ENCODE results near the gene BCL6B. TPM values are rescaled to one million over a fixed set of nuclear protein-coding genes. Genes with fewer than 3 reads are reported as not detected.

Gene BCL6B
- total and polyA plus RNA-seq, 2 of the 4 experiments (the other 2 are of a cell fraction) = not detected

DNA sequence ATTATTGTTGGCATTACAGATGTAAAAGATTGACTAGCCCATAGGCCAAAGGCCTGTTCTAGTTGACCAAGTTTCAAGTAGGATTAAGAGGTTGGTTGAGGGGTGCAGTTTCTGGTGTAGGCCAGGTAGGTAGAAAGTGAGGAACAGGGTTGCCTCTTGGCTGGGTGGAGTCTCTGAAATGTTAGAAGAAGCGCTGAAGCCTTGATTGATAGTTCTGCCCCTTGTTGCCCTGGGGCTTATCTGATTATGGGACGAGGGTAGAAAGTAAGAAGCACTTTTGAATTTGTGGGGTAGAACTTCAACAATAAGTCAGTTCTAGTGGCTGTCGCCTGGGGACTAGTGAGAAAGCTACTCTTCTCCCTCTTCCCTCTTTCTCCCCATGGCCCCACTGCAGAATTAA is 6.2 kb downstream of the BCL6B start:
- Histone ChIP-seq H4K8ac (ENCODE audit: low read depth in 2 of 2, low read length in 2 of 2) (no peak overlapping the region), H3K23ac (ENCODE audit: low read depth, low read length) (no peak overlapping the region), H2AK5ac (ENCODE audit: low read depth, low read length) (no peak overlapping the region), H3K4me1 (ENCODE audit: control insufficient read depth, insufficient read depth, low read length) (no peaks in the 10 kb centered on the region), H3K27ac (ENCODE audit: insufficient read depth, low read length) (no peak overlapping the region), H3K27me3 (ENCODE audit: control insufficient read depth, insufficient read depth, low read length) (peaks cover 7% of the 10 kb centered on the region; the same call in 1 of the 2 replicates), H3K9ac (ENCODE audit: low read depth, low read length) (no peak overlapping the region), H3K9me3 (ENCODE audit: control insufficient read depth, insufficient read depth, low read length) (no peaks in the 10 kb centered on the region), H3K4me3 (ENCODE audit: insufficient read depth, low read depth, low read length) (no peak overlapping the region), H3K36me3 (ENCODE audit: control insufficient read depth, insufficient read depth, low read length) (no peaks in the 10 kb centered on the region), H4K5ac (ENCODE audit: low read depth, low read length) (no peak overlapping the region), H4K91ac (ENCODE audit: insufficient read depth, low read depth, low read length) (no peak overlapping the region), H3K56ac (ENCODE audit: extremely low read depth, insufficient read depth, low read length) (no peak overlapping the region), H3K4me2 (ENCODE audit: low read depth, low read length) (no peak overlapping the region), H2BK120ac (ENCODE audit: low read depth, low read length) (no peak overlapping the region), H3K79me1 (ENCODE audit: low read depth in 1 of 2, low read length in 2 of 2) (no peaks in the 10 kb centered on the region), H2AK9ac (replicated peaks; ENCODE audit: low read depth, low read length, poor library complexity) (no peak overlapping the region), H3K9me1 (ENCODE audit: insufficient read depth, low read length) (no peaks in the 10 kb centered on the region), H3K18ac (ENCODE audit: low read depth, low read length) (no peak overlapping the region), H2BK15ac (ENCODE audit: low read depth, low read length) (no peak overlapping the region), H2BK5ac (ENCODE audit: low read depth, low read length, poor library complexity, severe bottlenecking) (no peak overlapping the region), H3K14ac (replicated peaks; ENCODE audit: low read depth, low read length) (no peak overlapping the region), H4K20me1 (ENCODE audit: insufficient read depth, low read length) (no peaks in the 10 kb centered on the region), H3K4ac (ENCODE audit: low read depth, low read length) (no peak overlapping the region), H2BK20ac (ENCODE audit: low read depth, low read length) (no peak overlapping the region), H2AFZ (replicated peaks; ENCODE audit: low read length, poor library complexity) (no peak overlapping the region)
- dilution Hi-C loops (cut with HindIII; ENCODE audit: low sequenced_read_pairs, unreplicated experiment) (no loop called here), in situ Hi-C loops (cut with MboI; ENCODE audit: low sequenced_read_pairs) (no loop called here), intact Hi-C loops (cut with micrococcal nuclease) (no loop called here)
- ChIA-PET POLR2A (ENCODE audit: unreplicated experiment) (no interaction called here), CTCF (no interaction called here)
- WGBS, 2 experiments (ENCODE audit: extremely low coverage in 2 of 2, insufficient read length in 1 of 2) = no CpG with 5 or more reads among the region's 3 CpGs
- DNase-seq (no peak), ATAC-seq (ENCODE audit: low read depth) (no peak)
- BruUV-seq (replicated peaks) = no TSS peak
- TF ChIP-seq MXI1 (IDR thresholded peaks at IDR 0.05; ENCODE audit: borderline replicate concordance, low read depth, low read length) (no peak), RFX5 (IDR thresholded peaks at IDR 0.05; ENCODE audit: low read depth, low read length) (no peak), CHD1 (IDR thresholded peaks at IDR 0.05; ENCODE audit: low read depth, low read length) (no peak)
- TF ChIP-seq, protein P1, sequence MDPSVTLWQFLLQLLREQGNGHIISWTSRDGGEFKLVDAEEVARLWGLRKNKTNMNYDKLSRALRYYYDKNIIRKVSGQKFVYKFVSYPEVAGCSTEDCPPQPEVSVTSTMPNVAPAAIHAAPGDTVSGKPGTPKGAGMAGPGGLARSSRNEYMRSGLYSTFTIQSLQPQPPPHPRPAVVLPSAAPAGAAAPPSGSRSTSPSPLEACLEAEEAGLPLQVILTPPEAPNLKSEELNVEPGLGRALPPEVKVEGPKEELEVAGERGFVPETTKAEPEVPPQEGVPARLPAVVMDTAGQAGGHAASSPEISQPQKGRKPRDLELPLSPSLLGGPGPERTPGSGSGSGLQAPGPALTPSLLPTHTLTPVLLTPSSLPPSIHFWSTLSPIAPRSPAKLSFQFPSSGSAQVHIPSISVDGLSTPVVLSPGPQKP (IDR thresholded peaks at IDR 0.05; ENCODE audit: borderline replicate concordance, low read depth, low read length) = no peak
- TF ChIP-seq, protein P2, sequence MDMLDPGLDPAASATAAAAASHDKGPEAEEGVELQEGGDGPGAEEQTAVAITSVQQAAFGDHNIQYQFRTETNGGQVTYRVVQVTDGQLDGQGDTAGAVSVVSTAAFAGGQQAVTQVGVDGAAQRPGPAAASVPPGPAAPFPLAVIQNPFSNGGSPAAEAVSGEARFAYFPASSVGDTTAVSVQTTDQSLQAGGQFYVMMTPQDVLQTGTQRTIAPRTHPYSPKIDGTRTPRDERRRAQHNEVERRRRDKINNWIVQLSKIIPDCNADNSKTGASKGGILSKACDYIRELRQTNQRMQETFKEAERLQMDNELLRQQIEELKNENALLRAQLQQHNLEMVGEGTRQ (IDR thresholded peaks at IDR 0.05; ENCODE audit: low read depth, low read length) = no peak
